GM18867 (cell line): ENCODE measurements around the gene KLF13.

Experiments
- ATAC-seq: cut with Tn5 transposase; IDR thresholded peaks from one replicate; pipeline ENCODE4 v1.9.1; 2021; ENCODE audit warnings: mild to moderate bottlenecking, moderate library complexity; ENCODE audit not compliant: unreplicated experiment

KLF13 gene

GRCh38 chr15:31360843-31361763 is 34.5 kb downstream of the KLF13 start:
- peak; percentile 82 for ATAC-seq

- ATAC-seq = no peak
These were observed 35.3 kb downstream of the KLF13 start for GRCh38 chr15:31361764-31362515.

GRCh38 chr15:31362886-31363285 is 36.3 kb downstream of the KLF13 start:
- no peak for ATAC-seq

- no peak for ATAC-seq
These were observed 37.8 kb downstream of the KLF13 start for GRCh38 chr15:31364301-31365031.

- no peak for ATAC-seq
These were observed 38.5 kb downstream of the KLF13 start for GRCh38 chr15:31365032-31365654.

GRCh38 chr15:31365655-31366127 is 39.1 kb downstream of the KLF13 start:
- peak; percentile 35 for ATAC-seq

- no peak for ATAC-seq
These were observed 39.6 kb downstream of the KLF13 start for GRCh38 chr15:31366169-31366734.

GRCh38 chr15:31367021-31367729 is 40.5 kb downstream of the KLF13 start:
- peak; percentile 7 for ATAC-seq

- peak; percentile 62 for ATAC-seq
These were observed 41.2 kb downstream of the KLF13 start for GRCh38 chr15:31367730-31368344.

- ATAC-seq = no peak
These were observed 43.1 kb downstream of the KLF13 start for GRCh38 chr15:31369727-31370126.

GRCh38 chr15:31371520-31372240 is 45.0 kb downstream of the KLF13 start:
- ATAC-seq = no peak

GRCh38 chr15:31372635-31373091 is 46.0 kb downstream of the KLF13 start:
- no peak for ATAC-seq

- ATAC-seq = no peak
These were observed 46.6 kb downstream of the KLF13 start for GRCh38 chr15:31373096-31373865.

- no peak for ATAC-seq
These were observed 47.3 kb downstream of the KLF13 start for GRCh38 chr15:31373970-31374369.

- ATAC-seq = no peak
These were observed 47.9 kb downstream of the KLF13 start for GRCh38 chr15:31374489-31374888.

- ATAC-seq = no peak
These were observed 48.4 kb downstream of the KLF13 start for GRCh38 chr15:31374986-31375385.

- no peak for ATAC-seq
These were observed 49.1 kb downstream of the KLF13 start for GRCh38 chr15:31375772-31376171.

GRCh38 chr15:31376511-31376910 is 49.9 kb downstream of the KLF13 start:
- ATAC-seq = no peak
